WTC11 (cell line): ENCODE results near the gene SST. TPM values are rescaled to one million over a fixed set of nuclear protein-coding genes. Genes with fewer than 3 reads are reported as not detected.

Experiments used
- ATAC-seq: fragments of 200-7000 bp; cut with Tn5 transposase; 2 replicates; pipeline ENCODE4 v1.10.0; 2021; ENCODE audit warnings: mild to moderate bottlenecking, moderate library complexity
- CTCF ChIA-PET: fragments of 300-600 bp; sonication (Branson Sonifier 250); formaldehyde crosslinking; loops from one replicate; lab custom pipeline; 2021; ENCODE audit warnings: antibody characterized with exemption; lab: Charles Lee
- POLR2A ChIA-PET: fragments of 350-600 bp; sonication (Branson Sonifier 250); formaldehyde crosslinking; loops from one replicate; lab custom pipeline; 2021; ENCODE audit warnings: antibody characterized with exemption; lab: Charles Lee
- DNase-seq: peaks from one replicate; pipeline ENCODE4 v3.0.0; 2021; ENCODE audit warnings: low spot score
- H3K27ac Mint-ChIP-seq: 2 replicates; pipeline ENCODE4 v1.8.0; 2021; ENCODE audit warnings: mixed read lengths
- H3K27me3 Mint-ChIP-seq: 2 replicates; pipeline ENCODE4 v1.8.0; 2021; ENCODE audit warnings: low read depth, mild to moderate bottlenecking, moderate library complexity, mixed read lengths
- H3K36me3 Mint-ChIP-seq: 2 replicates; pipeline ENCODE4 v1.8.0; 2021; ENCODE audit warnings: mixed read lengths
- H3K4me1 Mint-ChIP-seq: 2 replicates; pipeline ENCODE4 v1.8.0; 2022; ENCODE audit warnings: mixed read lengths
- H3K4me3 Mint-ChIP-seq: 2 replicates; pipeline ENCODE4 v1.8.0; 2021; ENCODE audit warnings: mild to moderate bottlenecking, moderate library complexity, mixed read lengths
- H3K9me3 Mint-ChIP-seq: 2 replicates; pipeline ENCODE4 v1.8.0; 2021; ENCODE audit warnings: mixed read lengths
- OVOL2 ChIP-seq: fragments of 250-450 bp; sonication (Bioruptor Pico); IDR thresholded peaks from 2 replicates; pipeline ENCODE4 v1.9.0; 2021; ENCODE audit warnings: mild to moderate bottlenecking, borderline replicate concordance
- RELA ChIP-seq: sonication (generic); formaldehyde crosslinking; IDR thresholded peaks from 2 replicates; pipeline ENCODE4 v1.8.1; 2022; ENCODE audit warnings: missing genetic modification reagents, mild to moderate bottlenecking, borderline replicate concordance
- SOX15 ChIP-seq: fragments of 250-450 bp; sonication (Bioruptor Pico); IDR thresholded peaks from 2 replicates; pipeline ENCODE4 v1.9.0; 2021; ENCODE audit warnings: mild to moderate bottlenecking
- TEAD4 ChIP-seq: sonication (generic); formaldehyde crosslinking; IDR thresholded peaks from 2 replicates; pipeline ENCODE4 v1.8.0; 2022; ENCODE audit warnings: mild to moderate bottlenecking, missing genetic modification reagents
- total RNA-seq: library from RNA; stranded (reverse); gene quantifications from 3 replicates; pipeline ENCODE4 v1.2.3, GENCODE V29; 2021
- TF ChIP-seq, protein P1 (sequence below): sonication (generic); formaldehyde crosslinking; IDR thresholded peaks from 2 replicates; pipeline ENCODE4 v1.8.1; 2023; ENCODE audit warnings: mild to moderate bottlenecking, missing genetic modification reagents, moderate library complexity
- TF ChIP-seq, protein P2 (sequence below): fragments of 250-450 bp; sonication (Bioruptor Pico); IDR thresholded peaks from 2 replicates; pipeline ENCODE4 v1.9.0; 2021; ENCODE audit warnings: mild to moderate bottlenecking
- TF ChIP-seq, protein P3 (sequence below): sonication (generic); formaldehyde crosslinking; IDR thresholded peaks from 2 replicates; pipeline ENCODE4 v1.8.0; 2023; ENCODE audit warnings: mild to moderate bottlenecking, missing genetic modification reagents
- TF ChIP-seq, protein P4 (sequence below): sonication (generic); formaldehyde crosslinking; IDR thresholded peaks from 2 replicates; pipeline ENCODE4 v1.8.0; 2022; ENCODE audit warnings: missing genetic modification reagents
- TF ChIP-seq, protein P5 (sequence below): fragments of 250-450 bp; sonication (Bioruptor Pico); IDR thresholded peaks from 2 replicates; pipeline ENCODE4 v1.8.0; 2021; ENCODE audit warnings: mild to moderate bottlenecking
- TF ChIP-seq, protein P6 (sequence below): sonication (generic); formaldehyde crosslinking; IDR thresholded peaks from 2 replicates; pipeline ENCODE4 v1.8.1; 2023; ENCODE audit warnings: mild to moderate bottlenecking, missing genetic modification reagents
- TF ChIP-seq, protein P7 (sequence below): sonication (generic); formaldehyde crosslinking; IDR thresholded peaks from 2 replicates; pipeline ENCODE4 v1.8.0; 2022; ENCODE audit warnings: mild to moderate bottlenecking, missing genetic modification reagents
- TF ChIP-seq, protein P8 (sequence below): sonication (generic); formaldehyde crosslinking; IDR thresholded peaks from 2 replicates; pipeline ENCODE4 v1.8.0; 2022; ENCODE audit warnings: mild to moderate bottlenecking, missing genetic modification reagents

SST gene
- total RNA-seq, 1 experiment from 2014 or later, result 0.70 TPM

DNA sequence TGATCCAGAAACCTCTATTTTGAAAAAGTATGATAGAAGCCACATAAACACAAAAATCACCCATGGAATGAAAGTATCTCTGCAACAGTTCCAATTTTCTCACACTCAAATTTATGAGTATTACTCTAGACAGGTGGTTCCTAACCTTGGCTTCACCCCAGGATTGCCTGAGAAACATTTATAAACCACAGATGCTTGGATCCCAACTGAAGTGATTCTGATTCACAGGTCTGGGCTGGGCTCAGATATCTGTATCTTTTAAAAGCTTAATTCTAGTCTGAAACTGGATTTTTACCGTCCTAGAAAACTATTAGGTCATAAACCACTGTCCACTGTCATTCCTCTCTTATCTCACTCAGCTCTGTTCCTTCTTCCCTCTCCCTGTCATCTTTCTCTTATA is 7.4 kb upstream of the SST start:
- CTCF ChIA-PET, result interaction anchor here (3.2 to 5.4 kb wide), 3 partner anchors 62 to 457 kb away, joined by 56 to 433 read pairs (median 68); no protein-coding TSS in a partner anchor
- TF ChIP-seq SOX15 (no peak), OVOL2 (CRISPR knock-in tag) (no peak), TEAD4 (no peak), RELA (no peak)
- TF ChIP-seq, protein P1, sequence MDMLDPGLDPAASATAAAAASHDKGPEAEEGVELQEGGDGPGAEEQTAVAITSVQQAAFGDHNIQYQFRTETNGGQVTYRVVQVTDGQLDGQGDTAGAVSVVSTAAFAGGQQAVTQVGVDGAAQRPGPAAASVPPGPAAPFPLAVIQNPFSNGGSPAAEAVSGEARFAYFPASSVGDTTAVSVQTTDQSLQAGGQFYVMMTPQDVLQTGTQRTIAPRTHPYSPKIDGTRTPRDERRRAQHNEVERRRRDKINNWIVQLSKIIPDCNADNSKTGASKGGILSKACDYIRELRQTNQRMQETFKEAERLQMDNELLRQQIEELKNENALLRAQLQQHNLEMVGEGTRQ (CRISPR knock-in tag), result no peak
- TF ChIP-seq, protein P2, sequence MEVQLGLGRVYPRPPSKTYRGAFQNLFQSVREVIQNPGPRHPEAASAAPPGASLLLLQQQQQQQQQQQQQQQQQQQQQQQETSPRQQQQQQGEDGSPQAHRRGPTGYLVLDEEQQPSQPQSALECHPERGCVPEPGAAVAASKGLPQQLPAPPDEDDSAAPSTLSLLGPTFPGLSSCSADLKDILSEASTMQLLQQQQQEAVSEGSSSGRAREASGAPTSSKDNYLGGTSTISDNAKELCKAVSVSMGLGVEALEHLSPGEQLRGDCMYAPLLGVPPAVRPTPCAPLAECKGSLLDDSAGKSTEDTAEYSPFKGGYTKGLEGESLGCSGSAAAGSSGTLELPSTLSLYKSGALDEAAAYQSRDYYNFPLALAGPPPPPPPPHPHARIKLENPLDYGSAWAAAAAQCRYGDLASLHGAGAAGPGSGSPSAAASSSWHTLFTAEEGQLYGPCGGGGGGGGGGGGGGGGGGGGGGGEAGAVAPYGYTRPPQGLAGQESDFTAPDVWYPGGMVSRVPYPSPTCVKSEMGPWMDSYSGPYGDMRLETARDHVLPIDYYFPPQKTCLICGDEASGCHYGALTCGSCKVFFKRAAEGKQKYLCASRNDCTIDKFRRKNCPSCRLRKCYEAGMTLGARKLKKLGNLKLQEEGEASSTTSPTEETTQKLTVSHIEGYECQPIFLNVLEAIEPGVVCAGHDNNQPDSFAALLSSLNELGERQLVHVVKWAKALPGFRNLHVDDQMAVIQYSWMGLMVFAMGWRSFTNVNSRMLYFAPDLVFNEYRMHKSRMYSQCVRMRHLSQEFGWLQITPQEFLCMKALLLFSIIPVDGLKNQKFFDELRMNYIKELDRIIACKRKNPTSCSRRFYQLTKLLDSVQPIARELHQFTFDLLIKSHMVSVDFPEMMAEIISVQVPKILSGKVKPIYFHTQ (CRISPR knock-in tag), result no peak
- TF ChIP-seq, protein P3, sequence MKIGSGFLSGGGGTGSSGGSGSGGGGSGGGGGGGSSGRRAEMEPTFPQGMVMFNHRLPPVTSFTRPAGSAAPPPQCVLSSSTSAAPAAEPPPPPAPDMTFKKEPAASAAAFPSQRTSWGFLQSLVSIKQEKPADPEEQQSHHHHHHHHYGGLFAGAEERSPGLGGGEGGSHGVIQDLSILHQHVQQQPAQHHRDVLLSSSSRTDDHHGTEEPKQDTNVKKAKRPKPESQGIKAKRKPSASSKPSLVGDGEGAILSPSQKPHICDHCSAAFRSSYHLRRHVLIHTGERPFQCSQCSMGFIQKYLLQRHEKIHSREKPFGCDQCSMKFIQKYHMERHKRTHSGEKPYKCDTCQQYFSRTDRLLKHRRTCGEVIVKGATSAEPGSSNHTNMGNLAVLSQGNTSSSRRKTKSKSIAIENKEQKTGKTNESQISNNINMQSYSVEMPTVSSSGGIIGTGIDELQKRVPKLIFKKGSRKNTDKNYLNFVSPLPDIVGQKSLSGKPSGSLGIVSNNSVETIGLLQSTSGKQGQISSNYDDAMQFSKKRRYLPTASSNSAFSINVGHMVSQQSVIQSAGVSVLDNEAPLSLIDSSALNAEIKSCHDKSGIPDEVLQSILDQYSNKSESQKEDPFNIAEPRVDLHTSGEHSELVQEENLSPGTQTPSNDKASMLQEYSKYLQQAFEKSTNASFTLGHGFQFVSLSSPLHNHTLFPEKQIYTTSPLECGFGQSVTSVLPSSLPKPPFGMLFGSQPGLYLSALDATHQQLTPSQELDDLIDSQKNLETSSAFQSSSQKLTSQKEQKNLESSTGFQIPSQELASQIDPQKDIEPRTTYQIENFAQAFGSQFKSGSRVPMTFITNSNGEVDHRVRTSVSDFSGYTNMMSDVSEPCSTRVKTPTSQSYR (CRISPR knock-in tag), result no peak
- TF ChIP-seq, protein P4, sequence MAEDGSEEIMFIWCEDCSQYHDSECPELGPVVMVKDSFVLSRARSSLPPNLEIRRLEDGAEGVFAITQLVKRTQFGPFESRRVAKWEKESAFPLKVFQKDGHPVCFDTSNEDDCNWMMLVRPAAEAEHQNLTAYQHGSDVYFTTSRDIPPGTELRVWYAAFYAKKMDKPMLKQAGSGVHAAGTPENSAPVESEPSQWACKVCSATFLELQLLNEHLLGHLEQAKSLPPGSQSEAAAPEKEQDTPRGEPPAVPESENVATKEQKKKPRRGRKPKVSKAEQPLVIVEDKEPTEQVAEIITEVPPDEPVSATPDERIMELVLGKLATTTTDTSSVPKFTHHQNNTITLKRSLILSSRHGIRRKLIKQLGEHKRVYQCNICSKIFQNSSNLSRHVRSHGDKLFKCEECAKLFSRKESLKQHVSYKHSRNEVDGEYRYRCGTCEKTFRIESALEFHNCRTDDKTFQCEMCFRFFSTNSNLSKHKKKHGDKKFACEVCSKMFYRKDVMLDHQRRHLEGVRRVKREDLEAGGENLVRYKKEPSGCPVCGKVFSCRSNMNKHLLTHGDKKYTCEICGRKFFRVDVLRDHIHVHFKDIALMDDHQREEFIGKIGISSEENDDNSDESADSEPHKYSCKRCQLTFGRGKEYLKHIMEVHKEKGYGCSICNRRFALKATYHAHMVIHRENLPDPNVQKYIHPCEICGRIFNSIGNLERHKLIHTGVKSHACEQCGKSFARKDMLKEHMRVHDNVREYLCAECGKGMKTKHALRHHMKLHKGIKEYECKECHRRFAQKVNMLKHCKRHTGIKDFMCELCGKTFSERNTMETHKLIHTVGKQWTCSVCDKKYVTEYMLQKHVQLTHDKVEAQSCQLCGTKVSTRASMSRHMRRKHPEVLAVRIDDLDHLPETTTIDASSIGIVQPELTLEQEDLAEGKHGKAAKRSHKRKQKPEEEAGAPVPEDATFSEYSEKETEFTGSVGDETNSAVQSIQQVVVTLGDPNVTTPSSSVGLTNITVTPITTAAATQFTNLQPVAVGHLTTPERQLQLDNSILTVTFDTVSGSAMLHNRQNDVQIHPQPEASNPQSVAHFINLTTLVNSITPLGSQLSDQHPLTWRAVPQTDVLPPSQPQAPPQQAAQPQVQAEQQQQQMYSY (CRISPR knock-in tag), result no peak
- TF ChIP-seq, protein P5, sequence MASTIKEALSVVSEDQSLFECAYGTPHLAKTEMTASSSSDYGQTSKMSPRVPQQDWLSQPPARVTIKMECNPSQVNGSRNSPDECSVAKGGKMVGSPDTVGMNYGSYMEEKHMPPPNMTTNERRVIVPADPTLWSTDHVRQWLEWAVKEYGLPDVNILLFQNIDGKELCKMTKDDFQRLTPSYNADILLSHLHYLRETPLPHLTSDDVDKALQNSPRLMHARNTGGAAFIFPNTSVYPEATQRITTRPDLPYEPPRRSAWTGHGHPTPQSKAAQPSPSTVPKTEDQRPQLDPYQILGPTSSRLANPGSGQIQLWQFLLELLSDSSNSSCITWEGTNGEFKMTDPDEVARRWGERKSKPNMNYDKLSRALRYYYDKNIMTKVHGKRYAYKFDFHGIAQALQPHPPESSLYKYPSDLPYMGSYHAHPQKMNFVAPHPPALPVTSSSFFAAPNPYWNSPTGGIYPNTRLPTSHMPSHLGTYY (CRISPR knock-in tag), result no peak
- TF ChIP-seq, protein P6, sequence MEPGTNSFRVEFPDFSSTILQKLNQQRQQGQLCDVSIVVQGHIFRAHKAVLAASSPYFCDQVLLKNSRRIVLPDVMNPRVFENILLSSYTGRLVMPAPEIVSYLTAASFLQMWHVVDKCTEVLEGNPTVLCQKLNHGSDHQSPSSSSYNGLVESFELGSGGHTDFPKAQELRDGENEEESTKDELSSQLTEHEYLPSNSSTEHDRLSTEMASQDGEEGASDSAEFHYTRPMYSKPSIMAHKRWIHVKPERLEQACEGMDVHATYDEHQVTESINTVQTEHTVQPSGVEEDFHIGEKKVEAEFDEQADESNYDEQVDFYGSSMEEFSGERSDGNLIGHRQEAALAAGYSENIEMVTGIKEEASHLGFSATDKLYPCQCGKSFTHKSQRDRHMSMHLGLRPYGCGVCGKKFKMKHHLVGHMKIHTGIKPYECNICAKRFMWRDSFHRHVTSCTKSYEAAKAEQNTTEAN (CRISPR knock-in tag), result no peak
- TF ChIP-seq, protein P7, sequence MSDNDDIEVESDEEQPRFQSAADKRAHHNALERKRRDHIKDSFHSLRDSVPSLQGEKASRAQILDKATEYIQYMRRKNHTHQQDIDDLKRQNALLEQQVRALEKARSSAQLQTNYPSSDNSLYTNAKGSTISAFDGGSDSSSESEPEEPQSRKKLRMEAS (CRISPR knock-in tag), result no peak
- TF ChIP-seq, protein P8, sequence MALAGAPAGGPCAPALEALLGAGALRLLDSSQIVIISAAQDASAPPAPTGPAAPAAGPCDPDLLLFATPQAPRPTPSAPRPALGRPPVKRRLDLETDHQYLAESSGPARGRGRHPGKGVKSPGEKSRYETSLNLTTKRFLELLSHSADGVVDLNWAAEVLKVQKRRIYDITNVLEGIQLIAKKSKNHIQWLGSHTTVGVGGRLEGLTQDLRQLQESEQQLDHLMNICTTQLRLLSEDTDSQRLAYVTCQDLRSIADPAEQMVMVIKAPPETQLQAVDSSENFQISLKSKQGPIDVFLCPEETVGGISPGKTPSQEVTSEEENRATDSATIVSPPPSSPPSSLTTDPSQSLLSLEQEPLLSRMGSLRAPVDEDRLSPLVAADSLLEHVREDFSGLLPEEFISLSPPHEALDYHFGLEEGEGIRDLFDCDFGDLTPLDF (CRISPR knock-in tag), result no peak
- POLR2A ChIA-PET, result interaction anchor here (3.6 kb wide), 1 partner anchor 359 kb away, joined by 18 read pairs; no protein-coding TSS in a partner anchor
- Mint-ChIP-seq H3K27ac (no peak overlapping the region), H3K9me3 (no peaks in the 10 kb centered on the region), H3K4me3 (no peak overlapping the region), H3K36me3 (no peaks in the 10 kb centered on the region), H3K27me3 (peaks cover 61% of the 10 kb centered on the region), H3K4me1 (peaks cover 20% of the 10 kb centered on the region)
- DNase-seq (no peak), ATAC-seq (no peak)
